Endometrial microvascular endothelial cells (primary cell): ENCODE data around the gene CPA3. TPM values are rescaled to one million over a fixed set of nuclear protein-coding genes. Genes with fewer than 3 reads are reported as not detected.

Experiments used
- in situ Hi-C: cut with HindIII; loops from 2 replicates; pipeline ENCODE4 v1.10.0; 2017; ENCODE audit warnings: low sequenced_read_pairs, low pct_unique_long_range_greater_than_20kb; ENCODE audit errors: inconsistent ontology term
- total RNA-seq: library from RNA; depleted of rRNA; stranded (reverse); fragments of >200 nt; gene quantifications from one replicate; pipeline ENCODE4 v1.2.3, GENCODE V29; 2015; ENCODE audit errors: inconsistent ontology term

CPA3 gene, protein sequence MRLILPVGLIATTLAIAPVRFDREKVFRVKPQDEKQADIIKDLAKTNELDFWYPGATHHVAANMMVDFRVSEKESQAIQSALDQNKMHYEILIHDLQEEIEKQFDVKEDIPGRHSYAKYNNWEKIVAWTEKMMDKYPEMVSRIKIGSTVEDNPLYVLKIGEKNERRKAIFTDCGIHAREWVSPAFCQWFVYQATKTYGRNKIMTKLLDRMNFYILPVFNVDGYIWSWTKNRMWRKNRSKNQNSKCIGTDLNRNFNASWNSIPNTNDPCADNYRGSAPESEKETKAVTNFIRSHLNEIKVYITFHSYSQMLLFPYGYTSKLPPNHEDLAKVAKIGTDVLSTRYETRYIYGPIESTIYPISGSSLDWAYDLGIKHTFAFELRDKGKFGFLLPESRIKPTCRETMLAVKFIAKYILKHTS
- 3.0 TPM for total RNA-seq

- in situ Hi-C loops, result no loop called here
Measured at GRCh38 chr3:148865049-148865448, at the start of gene CPA3. CPA3 (plus strand) TSS chr3:148865296; CDS start chr3:148865308, 12 bp downstream.

DNA sequence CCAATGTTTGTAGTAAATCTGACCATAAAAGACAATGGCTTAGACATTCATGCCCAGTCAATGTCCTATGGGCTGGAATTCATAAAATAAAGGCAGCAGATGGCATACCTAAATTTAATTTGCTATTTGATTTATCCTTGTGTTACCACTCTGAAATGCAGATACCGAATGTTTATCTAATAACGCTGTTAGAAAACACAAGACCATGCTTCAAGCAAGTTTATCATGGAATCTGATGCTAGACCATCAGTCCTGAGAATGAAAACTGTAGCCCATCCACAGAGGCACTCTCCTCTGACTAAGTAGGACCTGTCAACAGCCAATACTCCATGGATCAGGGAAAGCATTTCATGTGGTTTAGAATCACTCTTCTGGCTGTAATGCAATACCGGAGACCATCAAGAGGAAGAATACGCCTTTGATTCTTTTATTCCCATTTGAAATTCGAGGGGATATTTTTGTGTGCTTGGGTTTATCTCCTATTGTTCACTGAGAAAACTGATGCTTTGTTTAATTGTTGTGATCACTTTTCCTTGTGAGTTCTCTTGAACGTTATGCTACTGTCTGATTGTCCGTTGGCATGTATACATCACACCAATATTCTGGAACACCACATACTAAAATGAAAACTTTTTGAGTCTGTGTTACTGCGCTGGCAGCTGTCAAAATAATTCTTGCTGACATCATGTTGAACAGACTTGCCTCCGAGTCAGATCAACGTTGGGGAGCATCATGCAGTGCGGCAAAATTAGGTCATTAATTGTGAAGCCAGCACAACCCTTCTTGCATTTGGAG is 49.6 kb upstream of the CPA3 start:
- in situ Hi-C loops, result no loop called here

- in situ Hi-C loops, result no loop called here
Measured at GRCh38 chr3:148816427-148816826, 48.7 kb upstream of the CPA3 start.

GRCh38 chr3:148816981-148817525 is 48.0 kb upstream of the CPA3 start:
- in situ Hi-C loops, result no loop called here

- in situ Hi-C loops, result no loop called here
Measured at GRCh38 chr3:148820361-148821245, 44.5 kb upstream of the CPA3 start.

DNA sequence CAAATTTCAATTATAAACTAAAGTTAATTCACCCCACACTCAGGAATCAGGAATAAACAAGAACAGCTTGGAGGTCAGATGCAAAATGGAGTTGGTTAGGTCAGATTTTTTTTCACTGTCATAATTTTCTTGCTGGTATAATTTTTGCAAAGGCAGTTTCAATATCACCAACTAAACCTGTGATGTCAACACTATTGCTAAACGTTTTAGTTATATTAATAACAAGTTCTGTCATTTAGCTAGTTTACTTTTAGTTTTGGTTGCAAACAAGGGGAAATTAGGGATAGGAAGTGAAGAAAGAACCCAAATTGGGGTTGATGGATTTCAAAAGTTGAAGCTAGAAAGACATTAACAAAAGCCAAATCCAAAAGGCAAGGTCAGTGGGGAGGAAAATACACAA is 42.1 kb upstream of the CPA3 start:
- in situ Hi-C loops, result no loop called here

GRCh38 chr3:148825476-148825875 is 39.6 kb upstream of the CPA3 start:
- in situ Hi-C loops, result no loop called here

- in situ Hi-C loops, result no loop called here
Measured at GRCh38 chr3:148827585-148827984, 37.5 kb upstream of the CPA3 start, which contains the start of gene CPB1. CPB1 (plus strand) TSS chr3:148827811; CDS start chr3:148827824, 13 bp downstream.

GRCh38 chr3:148828136-148828690 is 36.9 kb upstream of the CPA3 start:
- in situ Hi-C loops, result no loop called here

GRCh38 chr3:148829926-148830325 is 35.2 kb upstream of the CPA3 start:
- in situ Hi-C loops, result no loop called here

DNA sequence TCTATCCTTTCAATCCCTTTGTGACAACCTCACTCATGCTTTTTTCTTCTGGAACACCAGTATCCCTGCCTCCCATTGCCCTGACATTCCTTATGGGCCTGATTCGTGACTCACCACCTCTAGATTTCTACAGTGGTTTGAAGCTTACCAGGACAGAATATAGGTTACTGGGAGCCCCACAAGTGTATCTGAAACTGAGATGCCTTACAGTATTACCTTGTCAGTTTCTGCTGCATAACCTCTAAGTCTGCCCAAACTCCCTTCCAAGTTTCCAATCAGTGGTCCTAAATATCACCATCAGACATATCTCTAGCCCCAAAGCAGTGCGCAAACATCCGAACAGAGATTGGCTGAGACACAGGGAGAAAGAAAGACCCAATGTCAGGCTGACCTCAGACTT is 31.9 kb upstream of the CPA3 start:
- in situ Hi-C loops, result no loop called here

DNA sequence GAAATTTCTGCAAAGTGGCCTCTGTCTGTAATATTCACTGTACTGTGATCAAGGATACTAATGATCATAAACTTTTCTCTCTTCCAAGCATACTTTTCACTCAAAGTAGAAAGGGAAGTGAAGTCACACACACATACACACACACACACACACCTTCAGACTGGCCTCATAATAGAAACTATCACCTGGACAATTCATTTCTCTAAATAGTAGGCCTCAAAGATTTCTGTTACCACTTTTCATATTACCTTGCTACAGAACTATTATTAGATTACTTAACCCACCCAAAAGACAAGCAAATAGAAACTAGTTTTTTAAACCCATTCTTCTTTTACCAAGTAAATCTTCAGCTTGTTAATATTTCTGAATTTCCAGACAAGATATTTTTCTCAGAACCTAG is 25.3 kb upstream of the CPA3 start:
- in situ Hi-C loops, result no loop called here

GRCh38 chr3:148840451-148840850 is 24.6 kb upstream of the CPA3 start:
- in situ Hi-C loops, result no loop called here

DNA sequence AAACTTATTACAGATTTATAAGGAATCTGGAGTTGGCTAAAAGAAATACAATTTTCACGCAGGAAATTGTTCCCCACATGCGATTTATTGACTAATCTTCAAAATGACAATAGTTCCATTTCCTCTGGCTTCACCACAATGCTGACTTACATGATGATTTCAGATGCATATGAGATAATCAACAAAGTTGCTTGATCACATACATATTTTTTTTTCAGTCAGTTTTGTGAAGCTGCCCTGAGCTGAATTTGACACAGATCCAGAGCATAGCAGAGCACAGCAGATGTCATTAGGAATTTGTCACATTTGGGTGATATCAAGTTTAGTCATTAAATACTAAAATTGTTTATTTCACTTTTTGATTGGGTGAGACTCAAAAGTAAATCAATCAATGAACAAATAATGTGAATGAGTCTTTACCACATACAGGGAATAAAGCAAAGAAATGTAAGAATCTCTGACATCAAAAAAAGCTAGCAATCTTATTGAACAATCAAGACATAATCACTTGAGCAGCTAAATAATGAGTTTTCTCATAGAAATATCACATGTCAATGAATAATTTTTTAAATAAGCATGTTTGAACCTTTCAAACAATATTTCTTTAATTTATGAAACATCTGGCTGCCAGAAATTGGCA is 19.2 kb upstream of the CPA3 start:
- in situ Hi-C loops, result no loop called here

GRCh38 chr3:148847351-148847750 is 17.7 kb upstream of the CPA3 start:
- in situ Hi-C loops, result no loop called here

- in situ Hi-C loops, result no loop called here
Measured at GRCh38 chr3:148848410-148848809, 16.7 kb upstream of the CPA3 start.

- in situ Hi-C loops, result no loop called here
Measured at GRCh38 chr3:148852271-148852992, 12.7 kb upstream of the CPA3 start.
